PC-3 (cell line): ENCODE data around the gene KIDINS220. TPM values are rescaled to one million over a fixed set of nuclear protein-coding genes. Genes with fewer than 3 reads are reported as not detected.

Experiments
- ATAC-seq: fragments of 200-7000 bp; cut with Tn5 transposase; 2 replicates; pipeline ENCODE4 v1.9.1; 2020; ENCODE audit warnings: mild to moderate bottlenecking, moderate library complexity
- BruUV-seq: library from RNA; stranded (reverse); fragments of 400-500 nt; replicated peaks from 2 replicates; lab custom pipeline; 2021; lab: Mats Ljungman, UMichigan
- CTCF ChIA-PET: fragments of 300-600 bp; sonication (Branson Sonifier 250); formaldehyde crosslinking; loops from one replicate; lab custom pipeline; 2022; ENCODE audit warnings: antibody characterized with exemption; lab: Charles Lee
- POLR2A ChIA-PET: fragments of 300-600 bp; sonication (Branson Sonifier 250); formaldehyde crosslinking; loops from one replicate; lab custom pipeline; 2022; ENCODE audit warnings: antibody characterized with exemption; ENCODE audit not compliant: unreplicated experiment; lab: Charles Lee
- DNase-seq: peaks from one replicate; pipeline ENCODE4 v3.0.0-alpha.2; 2015
- H2AFZ ChIP-seq: fragments of 300-600 bp; sonication (generic); 2 replicates; pipeline ENCODE4 v1.6.0; 2016; ENCODE audit warnings: antibody characterized with exemption, low read length
- H3F3A ChIP-seq: fragments of 300-600 bp; sonication (generic); one replicate; pipeline ENCODE4 v1.6.0; 2017; ENCODE audit warnings: antibody characterized with exemption, low read length, control low read depth, mild to moderate bottlenecking; ENCODE audit not compliant: unreplicated experiment
- H3K27ac ChIP-seq: fragments of 300-600 bp; sonication (generic); 2 replicates; pipeline ENCODE4 v1.5.1; 2016; ENCODE audit warnings: mild to moderate bottlenecking, low read length
- H3K27me3 ChIP-seq: fragments of 300-600 bp; sonication (generic); 2 replicates; pipeline ENCODE4 v1.6.1; 2016; ENCODE audit warnings: low read length, mixed read lengths
- H3K36me3 ChIP-seq: fragments of 300-600 bp; sonication (generic); 2 replicates; pipeline ENCODE4 v1.6.1; 2016; ENCODE audit warnings: low read depth, mixed run types, low read length, mixed read lengths
- H3K4me1 ChIP-seq: fragments of 300-600 bp; sonication (generic); 2 replicates; pipeline ENCODE4 v1.5.1; 2016; ENCODE audit warnings: low read length; ENCODE audit not compliant: insufficient read depth
- H3K4me2 ChIP-seq: fragments of 300-600 bp; sonication (generic); 2 replicates; pipeline ENCODE4 v1.6.0; 2016; ENCODE audit warnings: low read length
- H3K4me3 ChIP-seq: fragments of 300-600 bp; sonication (generic); 2 replicates; pipeline ENCODE4 v1.5.1; 2016; ENCODE audit warnings: mild to moderate bottlenecking, low read length, mixed read lengths
- H3K79me2 ChIP-seq: fragments of 300-600 bp; sonication (generic); 2 replicates; pipeline ENCODE4 v1.6.1; 2017; ENCODE audit warnings: low read length, mixed read lengths
- H3K9ac ChIP-seq: fragments of 300-600 bp; sonication (generic); 2 replicates; pipeline ENCODE4 v1.6.0; 2016; ENCODE audit warnings: mild to moderate bottlenecking, low read length
- H3K9me2 ChIP-seq: fragments of 300-600 bp; sonication (generic); replicated peaks from 2 replicates; pipeline ENCODE4 v1.6.1; 2016; ENCODE audit warnings: mixed run types, low read length, mixed read lengths
- H3K9me3 ChIP-seq: fragments of 300-600 bp; sonication (generic); 2 replicates; pipeline ENCODE4 v1.6.1; 2016; ENCODE audit warnings: low read length, mixed read lengths
- H4K20me1 ChIP-seq: fragments of 300-600 bp; sonication (generic); 2 replicates; pipeline ENCODE4 v1.6.1; 2016; ENCODE audit warnings: low read length, mixed read lengths
- EZH2 ChIP-seq: fragments of 300-600 bp; sonication (generic); IDR thresholded peaks from one replicate; pipeline ENCODE4 v1.6.1; 2017; ENCODE audit warnings: antibody characterized with exemption, mild to moderate bottlenecking, low read length; ENCODE audit not compliant: unreplicated experiment
- EZH2phosphoT487 ChIP-seq: fragments of 300-600 bp; sonication (generic); IDR thresholded peaks from 2 replicates; pipeline ENCODE4 v1.6.1; 2018; ENCODE audit warnings: mild to moderate bottlenecking, antibody characterized with exemption, low read length, borderline replicate concordance
- intact Hi-C: fragments of 100-400 bp; cut with micrococcal nuclease; formaldehyde crosslinking; loops from 2 replicates; pipeline ENCODE4 v1.9.0; 2023
- total RNA-seq: library from RNA; depleted of rRNA; stranded (reverse); fragments of >200 nt; gene quantifications from 2 replicates; pipeline ENCODE4 v1.2.3, GENCODE V29; 2014
- TF ChIP-seq, protein P1 (sequence below): fragments of 300-600 bp; sonication (generic); conservative IDR thresholded peaks from 2 replicates; pipeline ENCODE4 v1.5.1; 2017; ENCODE audit warnings: antibody characterized with exemption, low read depth, mild to moderate bottlenecking, low read length

KIDINS220 gene
- total RNA-seq, 1 experiment from 2014 or later = 37.6 TPM

DNA sequence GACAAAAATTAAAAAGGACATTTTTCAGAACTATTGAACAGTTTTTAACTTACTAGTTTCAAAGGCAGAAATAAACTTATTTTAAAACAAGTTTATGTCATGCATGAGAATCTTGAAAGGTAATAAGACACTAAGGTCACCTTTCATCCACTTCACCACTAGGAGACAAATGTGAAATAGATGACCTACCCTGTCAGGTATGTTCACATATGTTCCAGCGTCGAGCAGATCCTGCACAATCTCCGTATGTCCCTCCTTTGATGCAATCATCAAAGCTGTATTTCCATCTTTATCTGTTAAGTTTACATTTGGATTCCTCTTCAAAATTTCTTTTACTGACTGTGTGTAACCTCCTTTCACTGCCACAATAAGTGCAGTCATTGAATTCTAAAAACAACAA, 34.7 kb downstream of the KIDINS220 start:
- no peak for DNase-seq
- POLR2A ChIA-PET = no interaction called here
- peaks cover 23% of the 10 kb centered on the region for H3K4me1 ChIP-seq
- H4K20me1 ChIP-seq = no peaks in the 10 kb centered on the region; the same call in 1 of the 2 replicates
- ATAC-seq = no peak
- H3K36me3 ChIP-seq = peaks cover 40% of the 10 kb centered on the region
- H3K27me3 ChIP-seq = no peaks in the 10 kb centered on the region
- H3K27ac ChIP-seq = no peak overlapping the region
- no peaks in the 10 kb centered on the region for H3K79me2 ChIP-seq
- H3K9me3 ChIP-seq = no peaks in the 10 kb centered on the region
- H3K9ac ChIP-seq = no peak overlapping the region
- no peak overlapping the region for H3K4me2 ChIP-seq
- H3K4me3 ChIP-seq = no peak overlapping the region
- no peaks in the 10 kb centered on the region for H3K9me2 ChIP-seq
- TF ChIP-seq EZH2 (no peak), EZH2phosphoT487 (no peak)
- peaks cover 19% of the 10 kb centered on the region for H3F3A ChIP-seq
- intact Hi-C loops = no loop called here
- BruUV-seq = no TSS peak
- CTCF ChIA-PET = no interaction called here
- H2AFZ ChIP-seq = no peak overlapping the region

DNA sequence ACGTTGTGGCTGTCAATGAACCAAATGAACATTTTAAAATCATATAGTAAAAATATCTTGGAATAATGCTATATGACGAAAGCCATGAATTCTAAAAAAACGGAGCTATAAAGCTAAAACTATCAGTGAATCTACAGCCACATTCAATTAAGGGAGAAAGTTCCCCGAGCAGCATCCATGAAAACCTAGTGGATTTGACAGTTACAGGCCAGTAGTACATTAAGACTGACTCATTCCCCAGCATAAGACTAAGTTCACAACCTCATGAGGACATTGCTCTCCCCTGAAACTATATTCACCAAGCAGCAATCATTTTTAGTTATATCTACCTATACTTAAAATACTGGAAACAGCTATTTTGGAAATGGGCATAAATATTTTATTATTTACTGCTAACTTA, 36.6 kb downstream of the KIDINS220 start:
- Histone ChIP-seq H2AFZ (no peak overlapping the region), H3K4me2 (no peak overlapping the region), H3K36me3 (peaks cover 36% of the 10 kb centered on the region), H3K27me3 (no peaks in the 10 kb centered on the region), H3K4me1 (peaks cover 23% of the 10 kb centered on the region), H3K27ac (no peak overlapping the region), H3K9me3 (no peaks in the 10 kb centered on the region), H3K79me2 (no peaks in the 10 kb centered on the region), H4K20me1 (no peaks in the 10 kb centered on the region; the same call in 1 of the 2 replicates), H3K9me2 (no peaks in the 10 kb centered on the region), H3F3A (peaks cover 19% of the 10 kb centered on the region), H3K4me3 (no peak overlapping the region), H3K9ac (no peak overlapping the region)
- ATAC-seq (no peak), DNase-seq (no peak)
- BruUV-seq = no TSS peak
- ChIA-PET CTCF (no interaction called here), POLR2A (no interaction called here)
- intact Hi-C loops = no loop called here
- TF ChIP-seq EZH2 = no peak
- no peak for TF ChIP-seq EZH2phosphoT487
- TF ChIP-seq, protein P1, sequence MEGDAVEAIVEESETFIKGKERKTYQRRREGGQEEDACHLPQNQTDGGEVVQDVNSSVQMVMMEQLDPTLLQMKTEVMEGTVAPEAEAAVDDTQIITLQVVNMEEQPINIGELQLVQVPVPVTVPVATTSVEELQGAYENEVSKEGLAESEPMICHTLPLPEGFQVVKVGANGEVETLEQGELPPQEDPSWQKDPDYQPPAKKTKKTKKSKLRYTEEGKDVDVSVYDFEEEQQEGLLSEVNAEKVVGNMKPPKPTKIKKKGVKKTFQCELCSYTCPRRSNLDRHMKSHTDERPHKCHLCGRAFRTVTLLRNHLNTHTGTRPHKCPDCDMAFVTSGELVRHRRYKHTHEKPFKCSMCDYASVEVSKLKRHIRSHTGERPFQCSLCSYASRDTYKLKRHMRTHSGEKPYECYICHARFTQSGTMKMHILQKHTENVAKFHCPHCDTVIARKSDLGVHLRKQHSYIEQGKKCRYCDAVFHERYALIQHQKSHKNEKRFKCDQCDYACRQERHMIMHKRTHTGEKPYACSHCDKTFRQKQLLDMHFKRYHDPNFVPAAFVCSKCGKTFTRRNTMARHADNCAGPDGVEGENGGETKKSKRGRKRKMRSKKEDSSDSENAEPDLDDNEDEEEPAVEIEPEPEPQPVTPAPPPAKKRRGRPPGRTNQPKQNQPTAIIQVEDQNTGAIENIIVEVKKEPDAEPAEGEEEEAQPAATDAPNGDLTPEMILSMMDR = no peak

DNA sequence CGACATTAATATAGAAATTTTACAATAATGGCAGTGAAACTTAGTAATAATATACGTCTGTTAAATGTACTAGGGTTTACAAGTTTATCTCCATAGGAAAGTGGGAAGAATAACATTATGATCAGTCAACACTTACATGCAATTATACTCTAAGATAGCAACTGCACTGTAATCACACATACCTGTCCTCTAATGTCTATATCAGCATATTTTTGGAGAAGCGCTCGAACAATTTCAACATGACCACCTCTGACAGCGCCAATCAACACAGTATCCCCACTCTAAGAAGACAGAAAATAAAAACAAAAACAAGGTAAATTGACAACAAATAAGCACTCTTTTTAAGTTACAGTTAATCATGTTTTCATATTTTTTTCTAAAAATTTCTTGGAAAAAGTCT, 37.2 kb downstream of the KIDINS220 start:
- Histone ChIP-seq H3K79me2 (no peaks in the 10 kb centered on the region), H3K27me3 (no peaks in the 10 kb centered on the region), H3K9me2 (no peaks in the 10 kb centered on the region), H3K4me3 (no peak overlapping the region), H3K9me3 (no peaks in the 10 kb centered on the region), H4K20me1 (no peaks in the 10 kb centered on the region; the same call in 1 of the 2 replicates), H3K36me3 (peaks cover 30% of the 10 kb centered on the region), H3K27ac (no peak overlapping the region), H3F3A (peaks cover 19% of the 10 kb centered on the region), H3K9ac (no peak overlapping the region), H2AFZ (no peak overlapping the region), H3K4me2 (no peak overlapping the region), H3K4me1 (peaks cover 23% of the 10 kb centered on the region)
- ChIA-PET CTCF (no interaction called here), POLR2A (no interaction called here)
- no peak for ATAC-seq
- DNase-seq = no peak
- BruUV-seq = no TSS peak
- intact Hi-C loops = no loop called here
- TF ChIP-seq, protein P1 = no peak
- TF ChIP-seq EZH2phosphoT487 (no peak), EZH2 (no peak)
